ENCODE data around the gene CEP72.

Gene CEP72

GRCh38 chr5:606526-607399 is 5.4 kb upstream of the CEP72 start:
- no peak overlapping the region for H2BK15ac ChIP-seq (ENCODE audit: low read length)

GRCh38 chr5:607541-608428 is 4.4 kb upstream of the CEP72 start:
- Histone ChIP-seq H4K91ac (ENCODE audit: low read depth, low read length, poor library complexity) (no peak overlapping the region), H2AK5ac (ENCODE audit: low read depth, low read length) (peak overlapping the region; percentile 79), H2BK12ac (ENCODE audit: low read length) (peak overlapping the region; percentile 47), H2BK5ac (ENCODE audit: low read length) (no peak overlapping the region), H3K18ac (ENCODE audit: low read length) (no peak overlapping the region), H3K4me3 (ENCODE audit: low read length in 2 of 2) (peak overlapping the region in 1 of 2 donors; percentile 45), H2AFZ (ENCODE audit: low read length) (no peak overlapping the region), H3K14ac (ENCODE audit: low read length) (peak overlapping the region; percentile 90), H3K9ac (ENCODE audit: low read depth, low read length, poor library complexity) (no peak overlapping the region), H3K27me3 (ENCODE audit: control insufficient read depth in 3 of 3, insufficient read depth in 3 of 3, low read depth in 1 of 3, low read length in 3 of 3) (peaks cover 0 to 2% (median 0%) of the 10 kb centered on the region in 3 experiments), H3K27ac (replicated peaks; ENCODE audit: low read length) (no peak overlapping the region), H3K4me2 (ENCODE audit: insufficient read depth, low read length, poor library complexity, severe bottlenecking) (no peak overlapping the region), H3K9me3 (replicated peaks in 1 of 2; ENCODE audit: control insufficient read depth in 2 of 2, insufficient read depth in 1 of 2, low read depth in 1 of 2, low read length in 2 of 2) (peaks cover 0 to 3% of the 10 kb centered on the region in 2 donors), H3K4me1 (ENCODE audit: control insufficient read depth in 2 of 2, insufficient read depth in 1 of 2, low read depth in 1 of 2, low read length in 2 of 2) (peaks cover 2 to 8% of the 10 kb centered on the region in 2 donors), H3K36me3 (replicated peaks in 1 of 2; ENCODE audit: control insufficient read depth in 2 of 2, insufficient read depth in 2 of 2, low read length in 2 of 2) (peaks cover 0 to 2% of the 10 kb centered on the region in 2 donors), H3K23ac (ENCODE audit: low read depth, low read length, poor library complexity) (peak overlapping the region; percentile 80), H3K4ac (ENCODE audit: low read length) (no peak overlapping the region), H2BK120ac (ENCODE audit: low read depth, low read length) (no peak overlapping the region), H4K8ac (ENCODE audit: low read depth, low read length) (peak overlapping the region; percentile 45), H3K79me1 (ENCODE audit: low read depth, low read length) (peaks cover 3% of the 10 kb centered on the region), H2BK15ac (ENCODE audit: low read length) (peak overlapping the region; percentile 7)
- DNase-seq (ENCODE audit: low spot score), result no peak
- WGBS, 2 donors (ENCODE audit: extremely low coverage in 2 of 2, insufficient read length in 2 of 2, insufficient replicate concordance in 1 of 2), result no CpG with 5 or more reads among the region's 37 CpGs

More at GRCh38 chr5:606526-607399, 5.4 kb upstream of the CEP72 start:
- H3K4me2 ChIP-seq (ENCODE audit: insufficient read depth, low read length, poor library complexity, severe bottlenecking), result no peak overlapping the region
- no peak overlapping the region for H2BK120ac ChIP-seq (ENCODE audit: low read depth, low read length)
- no peak overlapping the region for H4K91ac ChIP-seq (ENCODE audit: low read depth, low read length, poor library complexity)
- H3K4me3 ChIP-seq (ENCODE audit: low read length in 2 of 2), result no peak overlapping the region
- peak overlapping the region; percentile 80 for H3K23ac ChIP-seq (ENCODE audit: low read depth, low read length, poor library complexity)
- peaks cover 0 to 2% of the 10 kb centered on the region in 2 donors for H3K36me3 ChIP-seq (replicated peaks in 1 of 2; ENCODE audit: control insufficient read depth in 2 of 2, insufficient read depth in 2 of 2, low read length in 2 of 2)
- H2AK5ac ChIP-seq (ENCODE audit: low read depth, low read length), result peak overlapping the region; percentile 88
- H3K4me1 ChIP-seq (ENCODE audit: control insufficient read depth in 2 of 2, insufficient read depth in 1 of 2, low read depth in 1 of 2, low read length in 2 of 2), result peaks cover 2 to 8% of the 10 kb centered on the region in 2 donors
- no peak overlapping the region for H2BK5ac ChIP-seq (ENCODE audit: low read length)
- DNase-seq (ENCODE audit: low spot score), result no peak
- H3K27me3 ChIP-seq (ENCODE audit: control insufficient read depth in 3 of 3, insufficient read depth in 3 of 3, low read depth in 1 of 3, low read length in 3 of 3), result peaks cover 0 to 2% (median 0%) of the 10 kb centered on the region in 3 experiments
- no peak overlapping the region for H3K4ac ChIP-seq (ENCODE audit: low read length)
- no peak overlapping the region for H3K27ac ChIP-seq (replicated peaks; ENCODE audit: low read length)
- peak overlapping the region; percentile 71 for H3K18ac ChIP-seq (ENCODE audit: low read length)
- peak overlapping the region; percentile 21 for H3K9ac ChIP-seq (ENCODE audit: low read depth, low read length, poor library complexity)
- no peak overlapping the region for H4K8ac ChIP-seq (ENCODE audit: low read depth, low read length)
- no peak overlapping the region for H2AFZ ChIP-seq (ENCODE audit: low read length)
- peak overlapping the region; percentile 41 for H2BK12ac ChIP-seq (ENCODE audit: low read length)
- no peaks in the 10 kb centered on the region for H3K79me1 ChIP-seq (ENCODE audit: low read depth, low read length)
- peaks cover 0 to 3% of the 10 kb centered on the region in 2 donors for H3K9me3 ChIP-seq (replicated peaks in 1 of 2; ENCODE audit: control insufficient read depth in 2 of 2, insufficient read depth in 1 of 2, low read depth in 1 of 2, low read length in 2 of 2)
- peak overlapping the region; percentile 82 for H3K14ac ChIP-seq (ENCODE audit: low read length)
- no CpG with 5 or more reads among the region's 21 CpGs for WGBS, 2 donors (ENCODE audit: extremely low coverage in 2 of 2, insufficient read length in 2 of 2, insufficient replicate concordance in 1 of 2)

- Histone ChIP-seq H4K91ac (ENCODE audit: low read depth, low read length, poor library complexity) (no peak overlapping the region), H2AFZ (ENCODE audit: low read length) (no peak overlapping the region), H2BK120ac (ENCODE audit: low read depth, low read length) (no peak overlapping the region), H3K4ac (ENCODE audit: low read length) (no peak overlapping the region), H3K79me1 (ENCODE audit: low read depth, low read length) (peaks cover 8% of the 10 kb centered on the region), H3K9me3 (replicated peaks in 1 of 2; ENCODE audit: control insufficient read depth in 2 of 2, insufficient read depth in 1 of 2, low read depth in 1 of 2, low read length in 2 of 2) (peaks cover under 1 to 4% of the 10 kb centered on the region in 2 donors), H3K18ac (ENCODE audit: low read length) (no peak overlapping the region), H2BK15ac (ENCODE audit: low read length) (no peak overlapping the region), H3K4me1 (ENCODE audit: control insufficient read depth in 2 of 2, insufficient read depth in 1 of 2, low read depth in 1 of 2, low read length in 2 of 2) (peaks cover 5 to 11% of the 10 kb centered on the region in 2 donors), H3K4me2 (ENCODE audit: insufficient read depth, low read length, poor library complexity, severe bottlenecking) (no peak overlapping the region), H3K14ac (ENCODE audit: low read length) (peak overlapping the region; percentile 8), H3K23ac (ENCODE audit: low read depth, low read length, poor library complexity) (peak overlapping the region; percentile 80), H3K36me3 (replicated peaks in 1 of 2; ENCODE audit: control insufficient read depth in 2 of 2, insufficient read depth in 2 of 2, low read length in 2 of 2) (peaks cover 0 to 2% of the 10 kb centered on the region in 2 donors), H2BK5ac (ENCODE audit: low read length) (peak overlapping the region; percentile 53), H3K9ac (ENCODE audit: low read depth, low read length, poor library complexity) (peak overlapping the region; percentile 77), H4K8ac (ENCODE audit: low read depth, low read length) (no peak overlapping the region), H3K27ac (replicated peaks; ENCODE audit: low read length) (no peak overlapping the region), H2BK12ac (ENCODE audit: low read length) (no peak overlapping the region), H3K27me3 (ENCODE audit: control insufficient read depth in 3 of 3, insufficient read depth in 3 of 3, low read depth in 1 of 3, low read length in 3 of 3) (peaks cover 0 to 2% (median 0%) of the 10 kb centered on the region in 3 experiments), H3K4me3 (ENCODE audit: low read length in 2 of 2) (no peak overlapping the region), H2AK5ac (ENCODE audit: low read depth, low read length) (peak overlapping the region; percentile 79)
- no peak for DNase-seq (ENCODE audit: low spot score)
- WGBS, 2 donors (ENCODE audit: extremely low coverage in 2 of 2, insufficient read length in 2 of 2, insufficient replicate concordance in 1 of 2), result no CpG with 5 or more reads among the region's 31 CpGs
These were observed 3.4 kb upstream of the CEP72 start for GRCh38 chr5:608429-609370.
